Stimulated activated CD4-positive, alpha-beta T cell treated with anti-CD3 and anti-CD28 coated beads, Interleukin-1b, Interleukin-23, amount 100 ng/mL, for 24 hours (primary cell): Measurements from ENCODE around the gene ATF7IP.

Experiments
- DNase-seq, 4 experiments: peaks; one replicate each; pipeline ENCODE4 v3.0.0-alpha.2; 2020; ENCODE audit warnings: low read depth in 4 of 4, low spot score in 1 of 4

ATF7IP gene

GRCh38 chr12:14416658-14417057 is 51.2 kb downstream of the ATF7IP start:
- no peak for DNase-seq

GRCh38 chr12:14417715-14418114 is 52.2 kb downstream of the ATF7IP start:
- DNase-seq: peak in 3 of 4 experiments; percentile 17 to 35 (median 21)

- DNase-seq: no peak
Measured at GRCh38 chr12:14418451-14418890, 53.0 kb downstream of the ATF7IP start.

- no peak for DNase-seq
Measured at GRCh38 chr12:14422516-14423230, 57.2 kb downstream of the ATF7IP start.

GRCh38 chr12:14424545-14424944 is 59.1 kb downstream of the ATF7IP start:
- DNase-seq: no peak

GRCh38 chr12:14426792-14427191 is 61.3 kb downstream of the ATF7IP start:
- no peak for DNase-seq

- DNase-seq: no peak
Measured at GRCh38 chr12:14427929-14428328, 62.4 kb downstream of the ATF7IP start.

- no peak for DNase-seq
Measured at GRCh38 chr12:14430394-14430986, 65.0 kb downstream of the ATF7IP start.

GRCh38 chr12:14431975-14432374 is 66.5 kb downstream of the ATF7IP start:
- no peak for DNase-seq

GRCh38 chr12:14435627-14436026 is 70.1 kb downstream of the ATF7IP start:
- DNase-seq: no peak

- no peak for DNase-seq
Measured at GRCh38 chr12:14442221-14442881, 76.9 kb downstream of the ATF7IP start.

GRCh38 chr12:14443531-14443930 is 78.0 kb downstream of the ATF7IP start:
- no peak for DNase-seq

- no peak for DNase-seq
Measured at GRCh38 chr12:14450479-14450878, 85.0 kb downstream of the ATF7IP start.

GRCh38 chr12:14452336-14452735 is 86.9 kb downstream of the ATF7IP start:
- DNase-seq: no peak

- no peak for DNase-seq
Measured at GRCh38 chr12:14452865-14453264, 87.4 kb downstream of the ATF7IP start.

- DNase-seq: no peak
Measured at GRCh38 chr12:14454098-14454907, 88.8 kb downstream of the ATF7IP start.

GRCh38 chr12:14460212-14460841 is 94.8 kb downstream of the ATF7IP start:
- no peak for DNase-seq

- DNase-seq: no peak
Measured at GRCh38 chr12:14471497-14471896, 106.0 kb downstream of the ATF7IP start.

GRCh38 chr12:14473707-14474287 is 108.3 kb downstream of the ATF7IP start:
- no peak for DNase-seq

- DNase-seq: no peak
Measured at GRCh38 chr12:14479004-14479403, 113.5 kb downstream of the ATF7IP start.

- no peak for DNase-seq
Measured at GRCh38 chr12:14481201-14481600, 115.7 kb downstream of the ATF7IP start.
